ENCODE measurements around the gene ZNF385A. TPM values are rescaled to one million over a fixed set of nuclear protein-coding genes. Genes with fewer than 3 reads are reported as not detected.
A peak's percentile ranks its signal among the peaks of the same experiment; 100 is the strongest.

ZNF385A gene
- total RNA-seq, 2 experiments from 2014 or later, result 3.8 to 4.7 TPM

DNA sequence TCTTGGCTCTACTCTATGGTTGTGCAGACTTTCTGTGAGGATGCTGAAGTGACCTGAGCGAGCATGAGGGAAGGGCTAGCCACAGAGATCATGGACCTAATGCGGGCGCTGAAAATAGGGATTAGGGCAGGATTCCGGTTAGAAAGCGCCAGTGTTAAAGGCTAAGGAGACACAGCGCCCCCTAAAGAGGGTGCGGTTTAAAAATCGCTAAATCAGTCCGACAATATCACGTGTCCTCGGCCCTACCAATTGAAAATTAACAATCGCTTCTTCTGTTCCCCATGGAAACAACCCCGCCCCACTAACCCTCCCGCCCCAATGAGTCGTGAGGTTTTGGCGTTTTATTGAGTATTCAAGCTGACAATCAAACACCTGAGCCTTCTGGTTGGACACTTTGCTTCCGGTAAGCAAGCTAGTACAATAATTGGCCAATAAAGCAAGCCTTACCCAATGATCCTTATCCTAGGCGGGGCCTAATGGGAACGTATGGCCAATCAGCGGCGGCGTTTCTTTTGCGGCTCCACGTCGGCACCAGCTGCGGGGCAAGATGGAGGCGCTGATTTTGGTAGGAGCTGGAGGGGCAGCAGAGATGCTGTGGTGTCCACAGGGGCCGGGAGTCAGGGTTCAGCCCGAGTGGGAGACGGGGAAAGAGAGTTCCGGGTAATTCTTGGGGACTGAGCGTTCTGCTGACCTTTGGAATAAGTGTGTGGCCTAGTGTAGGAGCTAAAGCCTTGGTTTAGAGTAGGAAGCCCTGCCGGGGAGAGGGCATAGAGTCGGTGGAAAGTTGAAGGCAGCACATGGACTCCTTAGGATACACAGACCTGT is 59.7 kb downstream of the ZNF385A start, which contains the start of gene COPZ1:
COPZ1 (plus strand) TSS at position 515 of the 825 bp plus-strand sequence; CDS start at position 548, 33 bp downstream.
- no peaks in the 10 kb centered on the region for H3K36me3 ChIP-seq (ENCODE audit: insufficient read depth, low read length)
- intact Hi-C loops (cut with DNase I, micrococcal nuclease), result loop anchor here (1.0 to 2.0 kb wide), 3 partner anchors 34 to 45 kb away; partner anchors contain the start of genes CBX5 (in 2 of the 2) and HNRNPA1 (in 2 of the 2)
- DNase-seq (peak; percentile 84 to 99 (median 90)), ATAC-seq (ENCODE audit: poor library complexity) (peak; percentile 94)
- no peaks in the 10 kb centered on the region for H3K9me3 Mint-ChIP-seq
- H3K9me3 ChIP-seq (ENCODE audit: control insufficient read depth in 1 of 2, insufficient read depth in 1 of 2, low read length in 2 of 2), result no peaks in the 10 kb centered on the region
- H3K27me3 Mint-ChIP-seq, result no peaks in the 10 kb centered on the region
- TF ChIP-seq, protein P1, sequence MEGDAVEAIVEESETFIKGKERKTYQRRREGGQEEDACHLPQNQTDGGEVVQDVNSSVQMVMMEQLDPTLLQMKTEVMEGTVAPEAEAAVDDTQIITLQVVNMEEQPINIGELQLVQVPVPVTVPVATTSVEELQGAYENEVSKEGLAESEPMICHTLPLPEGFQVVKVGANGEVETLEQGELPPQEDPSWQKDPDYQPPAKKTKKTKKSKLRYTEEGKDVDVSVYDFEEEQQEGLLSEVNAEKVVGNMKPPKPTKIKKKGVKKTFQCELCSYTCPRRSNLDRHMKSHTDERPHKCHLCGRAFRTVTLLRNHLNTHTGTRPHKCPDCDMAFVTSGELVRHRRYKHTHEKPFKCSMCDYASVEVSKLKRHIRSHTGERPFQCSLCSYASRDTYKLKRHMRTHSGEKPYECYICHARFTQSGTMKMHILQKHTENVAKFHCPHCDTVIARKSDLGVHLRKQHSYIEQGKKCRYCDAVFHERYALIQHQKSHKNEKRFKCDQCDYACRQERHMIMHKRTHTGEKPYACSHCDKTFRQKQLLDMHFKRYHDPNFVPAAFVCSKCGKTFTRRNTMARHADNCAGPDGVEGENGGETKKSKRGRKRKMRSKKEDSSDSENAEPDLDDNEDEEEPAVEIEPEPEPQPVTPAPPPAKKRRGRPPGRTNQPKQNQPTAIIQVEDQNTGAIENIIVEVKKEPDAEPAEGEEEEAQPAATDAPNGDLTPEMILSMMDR (IDR thresholded peaks at IDR 0.05), result peak; percentile 88
- peaks cover 22% of the 10 kb centered on the region for H3K4me1 ChIP-seq (ENCODE audit: insufficient read depth, low read length)
- H3K27ac Mint-ChIP-seq, result peak within 1 kb of the TSS; percentile 93
- no peaks in the 10 kb centered on the region for H3K27me3 ChIP-seq (ENCODE audit: control insufficient read depth in 1 of 2, insufficient read depth in 2 of 2, low read length in 2 of 2)
- H3K36me3 Mint-ChIP-seq (ENCODE audit: low read depth), result peaks cover 13% of the 10 kb centered on the region
- H3K4me1 Mint-ChIP-seq (ENCODE audit: low read depth), result peaks cover 36% of the 10 kb centered on the region
- ChIA-PET POLR2A (interaction anchor here (0.5 to 2.5 kb wide), 30 partner anchors 8 to 1423 kb away, joined by 3 to 76 read pairs (median 4); partner anchors contain the start of genes CBX5, EIF4B, HNRNPA1 and NCKAP1L), CTCF (interaction anchor here (0.6 to 2.2 kb wide), 16 partner anchors 9 to 173 kb away, joined by 3 to 16 read pairs (median 6); partner anchors contain the start of genes CBX5, GTSF1 and NCKAP1L)
- peak within 1 kb of the TSS; percentile 92 for H3K4me3 Mint-ChIP-seq
- peak within 1 kb of the TSS; percentile 67 to 78 for H3K27ac ChIP-seq (ENCODE audit: low read depth in 1 of 2, low read length in 2 of 2)
- H3K4me3 ChIP-seq (ENCODE audit: low read length), result peak within 1 kb of the TSS; percentile 76

DNA sequence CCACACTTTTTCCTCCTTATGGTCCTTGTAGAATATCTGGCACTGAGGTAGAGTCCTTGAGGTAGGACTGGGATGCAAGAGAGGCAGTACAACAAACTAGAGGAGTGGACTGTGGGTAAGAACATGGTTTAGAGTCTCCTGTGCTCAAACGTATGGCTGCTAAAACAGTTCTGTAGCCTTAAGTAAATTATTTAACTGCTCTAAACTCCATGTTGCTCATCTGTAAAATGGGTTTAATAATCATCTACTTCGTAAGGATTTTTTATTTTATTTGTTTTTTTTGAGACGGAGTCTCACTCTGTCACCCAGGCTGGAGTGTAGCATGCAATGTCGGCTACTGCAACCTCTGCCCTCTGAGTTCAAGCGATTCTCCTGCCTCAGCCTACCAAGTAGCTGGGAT is 63.2 kb downstream of the ZNF385A start:
- no peak overlapping the region for H3K27ac ChIP-seq (ENCODE audit: low read depth in 1 of 2, low read length in 2 of 2)

More for the DNA sequence above, 63.2 kb downstream of the ZNF385A start:
- ChIA-PET CTCF (interaction anchor here (1.9 kb wide), 1 partner anchor 14 kb away, joined by 8 read pairs; no protein-coding TSS in a partner anchor), POLR2A (no interaction called here)
- Mint-ChIP-seq H3K27me3 (no peaks in the 10 kb centered on the region), H3K27ac (no peak overlapping the region), H3K36me3 (ENCODE audit: low read depth) (peaks cover 6% of the 10 kb centered on the region), H3K4me1 (ENCODE audit: low read depth) (peaks cover 11% of the 10 kb centered on the region), H3K4me3 (no peak overlapping the region), H3K9me3 (no peaks in the 10 kb centered on the region)
- TF ChIP-seq, protein P1 (IDR thresholded peaks at IDR 0.05), result no peak
- H3K36me3 ChIP-seq (ENCODE audit: insufficient read depth, low read length), result no peaks in the 10 kb centered on the region
- no peak overlapping the region for H3K4me3 ChIP-seq (ENCODE audit: low read length)
- ATAC-seq (ENCODE audit: poor library complexity) (no peak), DNase-seq (no peak)
- no peaks in the 10 kb centered on the region for H3K27me3 ChIP-seq (ENCODE audit: control insufficient read depth in 1 of 2, insufficient read depth in 2 of 2, low read length in 2 of 2)
- intact Hi-C loops (cut with DNase I, micrococcal nuclease), result no loop called here
- no peaks in the 10 kb centered on the region for H3K9me3 ChIP-seq (ENCODE audit: control insufficient read depth in 1 of 2, insufficient read depth in 1 of 2, low read length in 2 of 2)
- peaks cover 12% of the 10 kb centered on the region for H3K4me1 ChIP-seq (ENCODE audit: insufficient read depth, low read length)

Small RNA genes lying within 50 kb of the gene (microRNA-seq; reads per million reads assigned to microRNA genes)
- gene MIR148B (ENCODE audit: borderline microRNAs expressed, borderline replicate concordance), result 168 reads per million, percentile 70 among the genes with 10 or more reads in this experiment

Other genes with a start within 250 kb of the ZNF385A start
- gene SMUG1, start 195.7 kb downstream of the ZNF385A start, total RNA-seq, result 1 to 10 TPM; 2.4 to 3.7 TPM
- 10 to 100 TPM; 38.8 to 38.9 TPM for gene CBX5, start 104.6 kb downstream of the ZNF385A start, total RNA-seq
- gene HNRNPA1, start 104.0 kb downstream of the ZNF385A start, total RNA-seq, result 1,000 to 10,000 TPM; 1,969 to 1,994 TPM
- gene NFE2, start 83.7 kb downstream of the ZNF385A start, total RNA-seq, result under 1 TPM in 1 of 2 experiments, not detected in 1; 0.20 TPM
- gene COPZ1, start 59.6 kb downstream of the ZNF385A start, total RNA-seq, result 10 to 100 TPM; 31.2 to 33.9 TPM
- under 1 TPM; 0.27 to 0.53 TPM for gene GPR84, start 20.2 kb downstream of the ZNF385A start, total RNA-seq
- 100 to 1,000 TPM; 143 to 159 TPM for gene ITGA5, start 34.5 kb upstream of the ZNF385A start, total RNA-seq
- gene GTSF1, start 88.9 kb upstream of the ZNF385A start, total RNA-seq, result under 1 TPM in 1 of 2 experiments, not detected in 1; 0.58 TPM
- gene NCKAP1L, start 113.0 kb upstream of the ZNF385A start, total RNA-seq, result 10 to 100 TPM; 78.1 to 85.2 TPM
- 10 to 100 TPM in 1 of 2 experiments, 1 to 10 TPM in 1; 9.7 to 11.1 TPM for gene PDE1B, start 164.9 kb upstream of the ZNF385A start, total RNA-seq
- not detected for gene PPP1R1A, start 203.9 kb upstream of the ZNF385A start, total RNA-seq

Data from CD4-positive, alpha-beta T cell (primary cell).